ENCODE results near the gene AKAP13.
"Not testable (repeated sequence)": the region's sequence is repeated elsewhere in the genome, so short reads cannot be mapped to it uniquely, and the experiment has no call there.

AKAP13 gene, protein sequence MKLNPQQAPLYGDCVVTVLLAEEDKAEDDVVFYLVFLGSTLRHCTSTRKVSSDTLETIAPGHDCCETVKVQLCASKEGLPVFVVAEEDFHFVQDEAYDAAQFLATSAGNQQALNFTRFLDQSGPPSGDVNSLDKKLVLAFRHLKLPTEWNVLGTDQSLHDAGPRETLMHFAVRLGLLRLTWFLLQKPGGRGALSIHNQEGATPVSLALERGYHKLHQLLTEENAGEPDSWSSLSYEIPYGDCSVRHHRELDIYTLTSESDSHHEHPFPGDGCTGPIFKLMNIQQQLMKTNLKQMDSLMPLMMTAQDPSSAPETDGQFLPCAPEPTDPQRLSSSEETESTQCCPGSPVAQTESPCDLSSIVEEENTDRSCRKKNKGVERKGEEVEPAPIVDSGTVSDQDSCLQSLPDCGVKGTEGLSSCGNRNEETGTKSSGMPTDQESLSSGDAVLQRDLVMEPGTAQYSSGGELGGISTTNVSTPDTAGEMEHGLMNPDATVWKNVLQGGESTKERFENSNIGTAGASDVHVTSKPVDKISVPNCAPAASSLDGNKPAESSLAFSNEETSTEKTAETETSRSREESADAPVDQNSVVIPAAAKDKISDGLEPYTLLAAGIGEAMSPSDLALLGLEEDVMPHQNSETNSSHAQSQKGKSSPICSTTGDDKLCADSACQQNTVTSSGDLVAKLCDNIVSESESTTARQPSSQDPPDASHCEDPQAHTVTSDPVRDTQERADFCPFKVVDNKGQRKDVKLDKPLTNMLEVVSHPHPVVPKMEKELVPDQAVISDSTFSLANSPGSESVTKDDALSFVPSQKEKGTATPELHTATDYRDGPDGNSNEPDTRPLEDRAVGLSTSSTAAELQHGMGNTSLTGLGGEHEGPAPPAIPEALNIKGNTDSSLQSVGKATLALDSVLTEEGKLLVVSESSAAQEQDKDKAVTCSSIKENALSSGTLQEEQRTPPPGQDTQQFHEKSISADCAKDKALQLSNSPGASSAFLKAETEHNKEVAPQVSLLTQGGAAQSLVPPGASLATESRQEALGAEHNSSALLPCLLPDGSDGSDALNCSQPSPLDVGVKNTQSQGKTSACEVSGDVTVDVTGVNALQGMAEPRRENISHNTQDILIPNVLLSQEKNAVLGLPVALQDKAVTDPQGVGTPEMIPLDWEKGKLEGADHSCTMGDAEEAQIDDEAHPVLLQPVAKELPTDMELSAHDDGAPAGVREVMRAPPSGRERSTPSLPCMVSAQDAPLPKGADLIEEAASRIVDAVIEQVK (N-terminal part only)

DNA sequence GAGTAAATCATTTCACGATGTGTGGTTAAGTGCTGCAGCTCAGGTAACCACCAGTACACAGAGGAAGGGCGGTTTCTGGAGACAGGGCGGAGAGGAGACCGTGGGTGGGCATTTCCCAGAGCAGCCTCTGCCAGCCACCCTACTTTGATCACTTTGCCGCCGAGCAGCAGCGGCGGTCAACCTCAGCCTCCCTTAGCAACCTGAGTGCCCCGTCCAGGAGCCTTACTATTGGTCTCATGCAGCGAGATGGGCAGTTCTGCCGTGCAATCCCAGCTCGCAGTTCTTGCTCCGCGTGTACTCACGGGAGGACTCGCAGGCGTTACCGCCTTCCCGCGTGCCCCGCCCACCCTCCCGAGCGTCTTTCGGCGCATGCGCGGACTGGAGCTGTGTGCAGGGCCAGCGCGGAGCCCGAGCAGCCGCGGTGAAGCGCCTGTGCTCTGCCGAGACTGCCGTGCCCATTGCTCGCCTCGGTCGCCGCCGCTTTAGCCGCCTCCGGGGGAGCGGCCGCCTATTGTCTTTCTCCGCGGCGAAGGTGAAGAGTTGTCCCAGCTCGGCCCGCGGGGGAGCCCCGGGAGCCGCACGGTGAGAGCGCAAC is at the start of gene AKAP13:
TSS of gene AKAP13 (plus strand) at position 387 of the 595 bp plus-strand sequence. CDS start 105,118 bp downstream, outside the sequence.
- peak; percentile 90 for DNase-seq

DNA sequence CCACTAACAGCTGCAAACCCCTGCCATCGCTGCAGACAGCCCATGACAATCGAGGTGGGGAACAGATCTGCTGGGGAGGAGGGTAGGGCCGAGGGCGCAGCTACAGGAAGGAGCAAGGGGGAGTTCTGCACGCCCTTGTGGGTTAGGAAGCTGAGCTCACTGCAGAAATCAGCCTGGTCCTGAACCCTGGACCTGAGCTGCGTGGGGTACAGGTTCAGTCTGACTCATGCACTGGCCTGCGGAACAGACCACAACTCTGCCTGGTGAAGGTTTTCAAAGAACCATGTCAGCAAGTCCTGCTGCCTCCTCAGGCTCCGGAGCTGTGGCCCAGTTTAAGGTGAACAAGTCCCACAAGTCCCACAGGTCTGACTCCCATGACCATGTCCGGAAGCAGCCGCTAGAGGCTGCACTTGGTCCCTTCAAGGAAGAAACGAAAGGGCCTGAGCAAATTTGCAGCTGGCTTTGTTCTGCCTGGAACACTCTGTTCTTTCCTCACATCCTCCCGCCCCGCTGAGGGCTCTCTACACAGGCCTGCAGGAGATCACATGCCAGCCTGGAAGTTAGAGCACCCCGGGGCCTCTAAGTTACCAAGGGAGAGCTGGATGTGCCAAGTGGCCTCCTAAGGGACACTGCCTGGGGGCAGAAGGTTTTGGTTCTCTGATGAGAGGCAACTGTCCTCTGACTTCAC is 49.4 kb upstream of the AKAP13 start:
- no peak for DNase-seq

DNA sequence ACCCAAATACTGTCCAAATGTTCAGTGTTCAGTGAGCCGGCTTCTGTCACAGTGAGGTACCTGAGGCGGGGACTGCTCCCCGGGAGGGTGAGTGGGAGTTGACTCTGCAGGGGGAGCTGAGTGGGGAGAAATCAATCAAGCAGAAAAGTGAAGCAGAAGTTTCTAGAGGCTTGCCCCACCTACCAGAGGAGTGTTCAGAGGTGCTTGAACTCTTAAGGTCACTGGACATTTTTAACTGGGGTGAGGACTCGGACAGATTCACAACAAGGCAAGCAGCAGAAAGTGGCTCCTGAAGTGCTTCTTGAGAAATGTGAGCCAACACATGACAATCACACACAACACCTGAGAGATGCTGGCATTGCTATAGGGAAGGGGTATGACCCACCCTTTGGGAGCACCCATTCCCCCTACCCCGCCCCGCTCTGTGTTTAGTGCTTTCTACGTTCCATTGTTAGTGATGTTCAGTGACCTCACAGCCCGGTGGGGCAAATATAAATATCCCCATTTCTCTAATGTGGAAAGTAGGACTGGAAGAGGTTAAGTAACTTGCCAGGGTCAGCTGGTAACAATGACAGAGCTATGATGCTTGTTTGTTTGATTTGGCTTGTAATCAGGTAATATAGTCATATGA is 48.6 kb upstream of the AKAP13 start:
- DNase-seq = no peak

DNA sequence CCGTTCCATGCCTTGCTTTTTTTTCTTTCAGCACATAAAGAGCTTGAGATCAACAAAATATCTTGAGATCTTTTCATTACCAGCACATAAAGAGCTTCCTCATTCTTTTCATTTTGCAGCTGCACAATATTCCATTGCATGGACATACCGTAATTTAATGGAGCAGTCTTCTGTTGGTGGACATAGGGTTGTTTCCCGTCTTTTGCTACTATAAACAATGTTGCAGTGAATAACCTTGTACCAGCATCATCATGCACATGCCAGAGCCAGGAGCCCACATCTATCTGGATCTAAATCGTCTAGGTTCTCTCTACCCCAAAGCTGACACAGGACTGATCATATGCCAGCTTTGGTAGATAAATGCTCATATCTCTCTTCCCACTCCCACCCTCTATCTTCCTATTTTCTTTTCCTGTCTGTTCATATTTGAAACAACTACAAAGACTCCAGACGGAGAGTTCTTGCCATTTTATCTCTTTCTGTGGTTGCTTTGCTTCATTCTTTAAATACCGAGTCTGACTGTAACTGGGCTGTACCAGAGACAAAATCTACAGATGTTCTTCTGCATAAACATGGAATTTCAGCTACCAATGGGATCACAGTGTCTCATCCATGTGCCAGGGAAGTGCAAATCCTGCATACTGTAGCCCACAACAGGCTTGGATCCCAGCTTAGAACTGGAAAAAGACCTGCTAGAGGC is 47.1 kb upstream of the AKAP13 start:
- DNase-seq = no peak

DNA sequence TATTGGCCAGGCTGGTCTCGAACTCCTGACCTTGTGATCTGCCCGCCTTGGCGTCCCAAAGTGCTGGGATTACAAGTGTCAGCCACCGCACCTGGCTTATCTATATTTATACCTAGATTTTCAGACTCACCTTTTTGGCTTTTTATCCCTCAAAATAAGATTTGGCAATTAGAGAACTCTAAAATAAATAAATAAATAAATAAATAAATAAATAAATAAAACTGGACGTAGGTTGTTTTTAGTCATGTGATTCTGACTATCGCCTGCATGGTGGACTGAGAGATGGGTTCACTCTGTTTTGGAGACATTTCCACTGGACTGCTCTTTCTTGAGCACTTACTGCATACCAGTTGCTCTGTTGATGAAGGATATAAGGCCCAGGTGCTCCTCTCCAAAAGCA is 46.2 kb upstream of the AKAP13 start:
- DNase-seq = no peak

DNA sequence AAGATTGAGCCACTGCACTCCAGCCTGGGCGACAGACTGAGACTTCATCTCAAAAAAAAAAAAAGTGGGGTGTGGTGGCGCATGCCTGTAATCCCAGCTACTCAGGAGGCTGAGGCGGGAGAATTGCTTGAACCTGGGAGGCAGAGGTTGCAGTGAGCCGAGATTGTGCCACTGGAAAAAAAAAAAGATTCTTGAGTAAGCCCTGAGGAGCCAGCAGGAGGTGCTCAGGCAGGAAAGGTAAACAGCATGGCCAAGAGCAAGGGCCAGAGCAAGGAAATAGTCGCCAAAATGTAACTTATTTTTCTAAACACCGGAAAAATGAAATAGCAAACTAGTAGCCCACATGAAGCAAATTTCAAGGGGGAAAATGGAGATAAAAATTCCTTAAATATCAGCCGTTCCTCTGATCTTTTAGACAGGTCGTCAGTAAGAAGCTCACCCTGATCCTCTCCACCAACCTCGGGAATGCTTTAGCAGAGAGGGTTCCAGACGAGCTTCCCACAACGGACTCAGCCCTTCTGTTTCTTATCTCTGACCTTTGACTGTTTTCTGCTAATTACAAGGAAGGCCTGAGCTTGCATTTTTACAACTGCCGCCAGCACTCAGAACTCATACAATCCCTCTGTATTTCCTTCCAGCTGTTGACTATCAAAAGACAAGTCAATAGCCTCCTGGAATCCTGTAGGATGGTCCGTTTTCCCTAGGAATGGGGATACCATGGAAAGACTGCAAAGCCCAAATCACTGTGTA is 45.0 kb upstream of the AKAP13 start:
- DNase-seq = no peak

DNA sequence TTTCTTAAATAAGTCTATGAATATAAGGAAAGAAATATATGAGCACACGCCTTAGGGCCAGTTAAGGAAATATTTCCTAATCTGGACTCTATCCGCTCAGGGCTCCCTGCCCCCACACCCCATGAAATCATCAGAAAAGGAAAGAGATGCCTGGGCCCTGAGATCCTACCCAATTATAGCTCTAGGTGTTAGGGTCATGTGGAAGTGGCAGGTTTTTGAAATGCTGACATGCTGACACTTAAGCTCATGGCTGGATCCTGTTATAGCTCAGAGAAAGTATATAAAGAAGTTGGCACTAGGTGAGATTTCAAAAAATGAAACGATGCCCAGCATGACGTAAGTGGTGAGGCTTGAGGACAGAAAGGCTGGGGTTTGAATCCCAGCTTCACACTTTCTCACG is 43.5 kb upstream of the AKAP13 start:
- DNase-seq = no peak

DNA sequence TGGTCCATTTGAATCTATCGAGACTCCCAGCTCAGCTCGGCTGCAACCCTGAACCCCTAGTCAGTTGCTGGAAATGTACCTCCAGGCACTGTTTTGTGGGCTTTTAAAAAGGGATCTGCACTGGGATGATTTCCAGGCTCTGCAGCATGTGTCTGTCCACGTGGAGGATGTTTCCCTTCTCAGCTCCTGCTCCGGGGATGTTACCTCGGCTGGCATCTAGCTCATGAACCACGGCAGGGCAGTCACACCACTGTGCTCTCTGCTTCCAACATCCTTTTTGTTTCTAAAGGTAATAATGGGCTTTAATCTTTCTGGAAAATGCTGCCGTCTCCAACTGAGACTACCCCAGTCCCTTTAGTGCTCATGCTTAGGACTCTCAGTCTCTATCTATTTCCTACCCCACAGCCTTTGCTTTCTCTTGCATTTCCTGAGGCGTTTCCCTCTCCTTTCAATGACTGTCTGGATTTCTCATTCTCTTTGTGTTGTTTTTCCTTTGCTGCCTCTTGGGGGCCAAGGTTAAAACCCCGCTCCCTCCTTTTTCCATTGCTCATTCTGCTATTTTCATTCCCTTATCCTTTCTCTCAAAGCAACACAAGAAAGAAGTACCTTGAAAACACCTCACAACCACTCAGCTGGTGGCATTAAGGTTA is 42.9 kb upstream of the AKAP13 start:
- no peak for DNase-seq

DNA sequence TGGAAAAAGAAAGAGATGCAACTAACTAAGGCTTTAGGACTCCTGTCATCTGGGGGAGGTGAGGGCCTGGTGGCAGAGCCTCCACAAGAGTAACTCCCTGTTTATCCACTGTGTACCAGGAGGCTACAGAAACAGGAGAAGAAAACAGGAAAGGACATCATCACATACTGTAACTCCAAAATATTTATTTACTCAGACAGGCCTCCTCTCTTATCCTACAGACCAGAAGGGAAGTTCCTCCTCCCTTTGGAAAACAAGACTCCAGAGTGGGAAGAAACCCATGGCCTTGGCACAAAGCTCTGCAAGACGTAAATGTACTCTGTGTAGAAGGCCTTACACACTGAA is 40.1 kb upstream of the AKAP13 start:
- DNase-seq = no peak

DNA sequence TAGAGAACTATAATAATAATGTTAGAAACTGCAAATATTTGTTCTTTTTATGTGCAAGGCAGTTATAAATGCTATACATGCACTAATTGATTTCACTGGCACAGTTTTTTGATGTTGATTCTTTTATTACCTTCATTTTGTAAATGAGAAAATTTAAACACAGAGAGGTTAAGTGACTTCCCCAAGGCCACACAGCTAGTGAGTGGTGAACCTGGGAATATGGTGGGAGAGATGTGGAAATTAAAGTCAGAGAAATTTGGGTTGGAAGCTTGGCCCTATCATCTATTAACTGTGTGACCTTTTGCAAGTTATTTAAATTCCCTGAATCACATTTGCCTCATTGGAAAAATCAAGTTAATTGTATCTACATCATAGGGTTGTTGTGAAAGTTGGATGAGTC is 39.6 kb upstream of the AKAP13 start:
- DNase-seq = no peak

DNA sequence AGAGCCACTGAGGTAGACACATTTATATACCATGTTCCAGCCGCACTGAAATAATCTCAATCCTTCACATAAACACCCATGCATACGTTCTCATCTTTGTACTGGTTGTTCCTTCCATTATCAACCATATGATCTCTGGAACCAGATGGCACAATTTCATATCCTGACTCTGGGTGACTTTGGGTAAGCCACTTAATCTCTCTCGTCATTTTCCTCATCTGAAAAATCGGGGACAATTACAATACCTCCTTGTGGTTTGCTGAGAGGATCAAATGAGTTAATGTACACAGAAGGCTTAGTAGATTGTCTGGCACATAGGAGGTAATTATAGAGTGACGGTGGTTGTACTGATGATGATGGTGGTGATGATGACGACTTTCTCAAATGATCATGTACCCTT is 38.2 kb upstream of the AKAP13 start:
- DNase-seq = not testable (repeated sequence)

DNA sequence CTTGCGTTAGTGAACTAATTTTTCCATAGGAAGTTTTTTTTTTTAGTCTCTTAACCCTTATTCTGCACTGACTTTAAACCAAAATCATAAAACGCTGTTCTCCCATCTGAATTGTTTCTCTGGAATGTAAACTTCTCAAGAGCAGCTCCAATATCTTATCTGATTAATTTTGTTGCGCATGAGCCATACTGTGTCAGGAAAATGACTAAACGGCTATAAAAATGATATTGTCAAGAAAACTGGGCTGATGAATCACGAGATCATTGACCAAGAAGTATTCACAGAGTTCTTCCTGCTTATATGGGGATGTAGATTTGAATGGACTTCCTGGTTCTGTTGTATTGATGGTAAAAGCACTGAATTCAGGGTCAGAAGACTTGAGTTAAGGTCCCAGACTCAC is 37.0 kb upstream of the AKAP13 start:
- DNase-seq = not testable (repeated sequence)

DNA sequence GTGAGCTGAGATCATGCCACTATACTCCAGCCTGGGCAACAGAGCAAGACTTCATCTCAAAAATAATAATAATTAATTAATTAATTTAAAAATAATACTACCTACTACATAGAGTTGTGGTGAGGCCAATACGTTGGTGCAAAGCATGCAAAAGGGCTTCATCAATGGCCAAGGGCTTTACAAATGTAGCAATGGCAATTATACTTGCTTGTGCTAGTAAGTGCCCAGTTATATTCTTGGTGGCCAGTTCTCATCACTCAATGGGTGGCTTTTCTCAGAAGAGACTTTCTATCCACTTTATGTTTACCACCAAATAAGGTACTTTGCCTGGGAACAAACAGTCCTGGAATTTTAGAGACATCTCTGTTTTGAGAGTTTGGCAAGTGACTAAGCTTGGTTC is 36.2 kb upstream of the AKAP13 start:
- not testable (repeated sequence) for DNase-seq

DNA sequence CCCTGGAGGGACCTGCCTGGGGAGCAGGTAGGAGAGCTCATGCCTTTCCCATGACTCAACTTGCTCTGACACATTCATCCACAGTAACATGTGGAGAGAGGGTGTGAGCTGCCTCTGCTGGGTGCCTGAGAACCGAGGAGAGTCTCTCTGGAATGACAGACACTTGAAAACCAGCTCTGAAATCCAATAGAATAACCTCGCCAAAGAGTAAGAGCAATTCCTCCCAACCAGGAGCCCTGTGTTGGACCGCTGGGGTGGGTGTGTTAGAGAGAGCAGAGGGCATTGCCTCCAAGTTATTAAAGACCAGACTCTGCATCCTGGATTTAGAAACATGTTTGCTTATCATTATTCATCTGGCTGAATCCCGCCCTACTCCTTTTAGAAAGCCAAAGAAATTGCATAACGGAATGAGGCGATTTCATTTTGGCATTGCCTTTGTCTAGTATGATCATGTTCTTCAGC is 35.7 kb upstream of the AKAP13 start:
- not testable (repeated sequence) for DNase-seq

DNA sequence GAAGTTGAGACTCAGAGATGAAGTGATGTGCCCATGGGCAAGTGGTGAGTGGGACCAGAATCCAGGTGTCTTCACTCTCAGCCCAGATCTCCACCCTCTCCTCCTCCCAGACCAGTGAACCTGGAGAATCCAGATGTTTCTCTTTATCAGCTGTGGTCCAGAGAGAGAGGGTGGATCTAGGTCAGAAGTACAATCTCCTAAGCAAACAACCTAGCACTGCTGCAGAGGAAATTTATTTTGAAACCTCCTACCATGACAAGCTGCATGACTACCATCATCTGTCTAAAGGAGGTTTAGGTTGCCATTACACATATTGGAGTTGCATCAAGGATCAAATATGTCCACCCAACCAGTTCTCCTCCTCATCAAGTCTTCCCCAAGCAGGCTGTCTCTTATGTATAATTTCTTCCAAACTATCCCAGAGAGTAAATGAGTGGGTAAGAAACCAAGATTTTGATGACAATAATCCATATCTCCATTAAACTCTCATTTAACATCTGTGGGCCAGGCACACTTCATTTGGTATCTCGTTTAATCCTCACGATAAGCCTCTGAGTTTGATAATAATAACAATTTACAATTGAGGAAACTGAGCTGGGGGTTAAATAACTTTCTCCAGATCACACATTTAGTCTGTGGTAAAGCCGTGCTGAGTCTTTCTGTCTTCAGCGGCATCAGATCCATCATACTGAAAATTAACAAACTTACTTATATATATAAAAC is 35.0 kb upstream of the AKAP13 start:
- not testable (repeated sequence) for DNase-seq

DNA sequence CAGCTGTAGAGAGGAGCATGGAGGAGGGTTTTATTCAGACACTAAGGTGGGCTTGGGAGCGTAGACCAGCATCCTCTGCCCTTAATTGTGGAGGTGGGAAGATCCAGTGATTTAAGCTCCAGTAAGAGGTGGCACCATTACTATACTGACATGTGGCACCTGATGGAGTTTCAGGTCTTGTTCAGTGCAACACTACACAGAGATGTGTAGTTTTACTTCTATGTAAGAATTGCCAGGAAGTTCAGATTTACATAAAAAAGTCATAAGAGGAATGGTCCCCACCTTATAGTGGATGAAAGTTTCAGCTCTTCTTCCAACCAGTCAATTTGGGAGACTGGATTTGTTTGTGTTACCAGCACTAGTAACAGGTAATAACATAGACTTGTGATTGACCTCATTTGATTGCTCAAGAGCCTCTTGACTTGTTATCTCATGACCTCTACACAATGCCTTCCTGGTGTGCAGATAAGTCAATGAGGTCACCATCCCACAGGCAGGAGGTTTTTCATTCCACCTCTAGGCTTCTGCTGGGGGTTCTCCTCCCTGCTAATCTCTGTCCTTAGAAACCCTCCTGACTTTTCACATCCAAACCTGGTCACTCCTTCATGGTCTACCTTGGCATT is 33.8 kb upstream of the AKAP13 start:
- not testable (repeated sequence) for DNase-seq

DNA sequence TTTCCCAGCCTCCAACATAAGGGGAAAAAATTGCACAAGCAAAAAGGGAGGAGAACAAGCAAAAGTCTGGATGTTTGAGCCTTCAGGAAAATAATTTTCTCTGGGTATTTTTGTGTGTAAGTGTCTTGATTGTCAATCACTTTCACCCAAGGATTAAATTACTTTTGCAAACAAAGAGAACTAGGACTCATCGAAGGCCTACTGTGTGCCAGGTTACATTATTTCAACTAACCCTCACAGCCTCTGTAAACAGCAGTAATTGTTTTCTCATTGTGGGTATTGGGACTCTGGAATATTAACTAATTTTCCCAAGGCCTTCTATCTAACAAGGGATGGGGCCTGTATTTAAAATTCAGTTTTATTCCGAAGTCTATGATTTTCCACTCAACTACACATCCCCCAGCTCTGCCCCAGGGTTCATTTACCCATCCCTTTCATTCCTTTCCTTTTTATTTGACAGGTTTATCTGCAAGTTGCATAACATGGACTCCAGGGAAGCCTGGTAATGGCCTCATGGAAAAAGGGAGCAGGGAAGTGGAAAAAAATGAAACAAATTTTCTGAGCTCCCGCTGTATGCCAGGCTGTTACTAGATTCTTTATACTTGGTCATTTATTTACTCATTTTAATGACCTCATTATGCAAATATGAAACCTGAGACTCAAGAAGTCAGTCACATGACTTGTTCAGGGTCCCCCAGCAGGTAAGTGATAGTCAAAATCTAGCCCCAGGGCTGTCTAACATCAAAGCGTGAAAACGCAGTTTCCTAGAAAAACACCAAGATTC is 32.9 kb upstream of the AKAP13 start:
- not testable (repeated sequence) for DNase-seq
